GM12878 (cell line): ENCODE measurements around the gene ELP1. TPM values are rescaled to one million over a fixed set of nuclear protein-coding genes. Genes with fewer than 3 reads are reported as not detected.

Experiments
- ATAC-seq: fragments of 200-7000 bp; cut with Tn5 transposase; 3 replicates; pipeline ENCODE4 v1.9.1; 2020; ENCODE audit warnings: mild to moderate bottlenecking, moderate library complexity
- BruUV-seq: library from RNA; stranded (reverse); fragments of 400-500 nt; replicated peaks from 2 replicates; lab custom pipeline; 2021; lab: Mats Ljungman, UMichigan
- CTCF ChIA-PET: fragments of 300-600 bp; sonication (Branson Sonifier 250); formaldehyde crosslinking; extraction: SDS; loops from one replicate; lab custom pipeline; 2021; ENCODE audit warnings: inconsistent platforms; lab: Yijun Ruan, JAX
- POLR2A ChIA-PET: fragments of 350-600 bp; formaldehyde crosslinking; extraction: SDS; loops from one replicate; lab custom pipeline; 2021; ENCODE audit warnings: inconsistent platforms; lab: Charles Lee
- RAD21 ChIA-PET: fragments of 300-600 bp; sonication (Branson Sonifier 250); formaldehyde crosslinking; loops from one replicate; lab custom pipeline; 2023; ENCODE audit warnings: antibody characterized with exemption; ENCODE audit not compliant: unreplicated experiment; lab: Charles Lee
- SMC1A ChIA-PET: fragments of 300-600 bp; sonication (Branson Sonifier 250); formaldehyde crosslinking; loops from one replicate; lab custom pipeline; 2023; ENCODE audit not compliant: unreplicated experiment, uncharacterized antibody; lab: Charles Lee
- DNase-seq: peaks from one replicate; pipeline ENCODE4 v3.0.0-alpha.2; 2011; ENCODE audit warnings: low read depth, low spot score
- FAIRE-seq: peaks from 3 replicates; lab custom pipeline; 2011; peaks lifted over from hg19 to GRCh38; lab: Jason Lieb, UNC
- H2AFZ ChIP-seq: 2 replicates; pipeline ENCODE4 v1.6.0; 2011; ENCODE audit warnings: low read depth, low read length, control low read depth; ENCODE audit not compliant: control insufficient read depth
- H3K27ac ChIP-seq: 2 replicates; pipeline ENCODE4 v1.5.1; 2011; ENCODE audit warnings: control low read depth; ENCODE audit not compliant: control insufficient read depth, insufficient read depth
- H3K27me3 ChIP-seq, 2 experiments: replicated peaks in 1 of 2; 2 replicates each; pipeline versions ENCODE4 v1.6.0 to v1.6.1; 2011; ENCODE audit warnings: low read length in 1 of 2; ENCODE audit not compliant: control insufficient read depth in 2 of 2, insufficient read depth in 2 of 2
- H3K36me3 ChIP-seq, 2 experiments: 2 replicates each; pipeline ENCODE4 v1.5.1; 2011; ENCODE audit warnings: low read length in 1 of 2; ENCODE audit not compliant: control insufficient read depth in 2 of 2, insufficient read depth in 2 of 2
- H3K4me1 ChIP-seq: 2 replicates; pipeline ENCODE4 v1.6.1; 2011; ENCODE audit warnings: mild to moderate bottlenecking, low read length, moderate library complexity, mixed read lengths; ENCODE audit not compliant: control insufficient read depth, insufficient read depth
- H3K4me2 ChIP-seq: 2 replicates; pipeline ENCODE4 v1.6.0; 2011; ENCODE audit warnings: control low read depth; ENCODE audit not compliant: control insufficient read depth, insufficient read depth
- H3K4me3 ChIP-seq: fragments of 200-600 bp; sonication (generic); 2 replicates; pipeline ENCODE4 v1.5.1; 2016
- H3K79me2 ChIP-seq: 2 replicates; pipeline ENCODE4 v1.6.0; 2011; ENCODE audit warnings: low read length; ENCODE audit not compliant: control insufficient read depth, insufficient read depth
- H3K9ac ChIP-seq: 2 replicates; pipeline ENCODE4 v1.8.0; 2011; ENCODE audit warnings: low read length, control low read depth, mixed read lengths; ENCODE audit not compliant: control insufficient read depth, insufficient read depth
- H3K9me3 ChIP-seq: replicated peaks from 3 replicates; pipeline ENCODE4 v1.5.1; 2011; ENCODE audit warnings: mild to moderate bottlenecking, low read length; ENCODE audit not compliant: control insufficient read depth, insufficient read depth
- H4K20me1 ChIP-seq: 2 replicates; pipeline ENCODE4 v1.6.0; 2011; ENCODE audit not compliant: control insufficient read depth, insufficient read depth
- EP300 ChIP-seq, 2 experiments: fragments of 150-350 bp in 1 of 2; IDR thresholded peaks; 2 replicates each; pipeline ENCODE4 v1.6.1; 2011 to 2012; ENCODE audit warnings: low read depth in 2 of 2, low read length in 2 of 2, borderline replicate concordance in 1 of 2, improper control_type of control experiment in 1 of 2, inconsistent platforms in 1 of 2; ENCODE audit not compliant: control insufficient read depth in 1 of 2
- ESRRA ChIP-seq: IDR thresholded peaks from 2 replicates; pipeline ENCODE4 v1.6.1; 2012; ENCODE audit warnings: mild to moderate bottlenecking, low read length, improper control_type of control experiment
- FOXK2 ChIP-seq: fragments of 450-650 bp; IDR thresholded peaks from 2 replicates; pipeline ENCODE4 v1.6.1; 2017; ENCODE audit warnings: mild to moderate bottlenecking, moderate library complexity
- GABPA ChIP-seq: IDR thresholded peaks from 2 replicates; pipeline ENCODE4 v1.6.1; 2014; ENCODE audit warnings: antibody characterized with exemption, low read depth, mild to moderate bottlenecking, inconsistent platforms
- MEF2A ChIP-seq: IDR thresholded peaks from 2 replicates; pipeline ENCODE4 v1.6.1; 2011; ENCODE audit warnings: low read depth, mild to moderate bottlenecking, low read length, moderate library complexity; ENCODE audit not compliant: insufficient read depth
- NFXL1 ChIP-seq: fragments of 450-650 bp; IDR thresholded peaks from 2 replicates; pipeline ENCODE4 v1.6.1; 2017; ENCODE audit warnings: antibody characterized with exemption, mild to moderate bottlenecking, borderline replicate concordance
- NR2C2 ChIP-seq: IDR thresholded peaks from 2 replicates; pipeline ENCODE4 v1.6.1; 2011; ENCODE audit warnings: borderline replicate concordance, low read depth; ENCODE audit not compliant: control insufficient read depth, insufficient read length
- PAX5 ChIP-seq: IDR thresholded peaks from 2 replicates; pipeline ENCODE4 v1.6.1; 2011; ENCODE audit warnings: low read depth, low read length, borderline replicate concordance
- POU2F2 ChIP-seq: IDR thresholded peaks from 3 replicates; pipeline ENCODE4 v1.6.1; 2011; ENCODE audit warnings: low read depth, mild to moderate bottlenecking, low read length, borderline replicate concordance
- RELA ChIP-seq: fragments of 450-650 bp; IDR thresholded peaks from 2 replicates; pipeline ENCODE4 v1.8.0; 2014; ENCODE audit warnings: borderline replicate concordance; ENCODE audit not compliant: partially characterized antibody
- SMAD1 ChIP-seq: fragments of 450-650 bp; IDR thresholded peaks from 2 replicates; pipeline ENCODE4 v1.6.1; 2018; ENCODE audit warnings: mild to moderate bottlenecking, low read depth; ENCODE audit not compliant: partially characterized antibody
- TCF7 ChIP-seq: IDR thresholded peaks from 2 replicates; pipeline ENCODE4 v1.6.1; 2014; ENCODE audit warnings: antibody characterized with exemption, borderline replicate concordance
- WGBS: methylation state at CpG from one replicate; pipeline ENCODE4 v1.1.6; 2016; ENCODE audit warnings: low lambda C conversion rate; ENCODE audit not compliant: insufficient replicate concordance, insufficient coverage; ENCODE audit errors: missing lambda C conversion rate; 5-methylcytosine and 5-hydroxymethylcytosine counted together
- in situ Hi-C: fragments of 300-500 bp; cut with MboI; formaldehyde crosslinking; loops from 9 replicates; pipeline ENCODE4 v1.14.3; 2018; ENCODE audit warnings: mixed read lengths
- intact Hi-C: fragments of 100-400 bp; cut with micrococcal nuclease; formaldehyde crosslinking; loops from one replicate; pipeline ENCODE4 v1.14.2; 2022; ENCODE audit not compliant: unreplicated experiment
- polyA plus RNA-seq, 11 experiments: library from polyadenylated mRNA; depleted of rRNA in 4 of 11; unstranded in 6 of 11; stranded (reverse) in 5 of 11; fragments of >200 nt; fragmentation: Nextera tagmentation in 4 of 11; fragmentation: Illumina TruSeq in 1 of 11; extraction: Ambion mirVana in 4 of 11; extraction: Trizol in 1 of 11; gene quantifications; 1 replicate in 1 of 11; 2 replicates in 10 of 11; pipeline versions ENCODE4 v1.2.1 to v1.2.3, GENCODE V29; 2011 to 2016; ENCODE audit warnings: inconsistent platforms in 2 of 11, missing spikeins in 2 of 11, low read depth in 1 of 11
- total RNA-seq, 4 experiments: library from RNA; depleted of rRNA in 3 of 4; stranded (reverse); fragments of >200 nt in 3 of 4; fragmentation: Illumina TruSeq in 1 of 4; extraction: Trizol in 1 of 4; gene quantifications; 2 replicates each; pipeline versions ENCODE4 v1.2.1 to v1.2.3, GENCODE V29; 2013 to 2021
- TF ChIP-seq, protein P1 (sequence below): fragments of 450-650 bp; IDR thresholded peaks from 2 replicates; pipeline ENCODE4 v1.6.1; 2017; ENCODE audit warnings: mild to moderate bottlenecking, moderate library complexity
- TF ChIP-seq, protein P2 (sequence below): IDR thresholded peaks from 2 replicates; pipeline ENCODE4 v1.6.1; 2011; ENCODE audit warnings: borderline replicate concordance, low read depth, mild to moderate bottlenecking, moderate library complexity, low read length; ENCODE audit not compliant: insufficient read depth, poor library complexity, severe bottlenecking

The ELP1 gene
- total and polyA plus RNA-seq, 10 of the 15 experiments (the other 5 are each of a cell fraction or from before 2014, with no cell fraction given): 9.7 to 29.9 (median 26.0) TPM

GRCh38 chr9:108837530-108837929 lies 96.4 kb downstream of the ELP1 start:
- no peak for ATAC-seq
- BruUV-seq: no TSS peak

DNA sequence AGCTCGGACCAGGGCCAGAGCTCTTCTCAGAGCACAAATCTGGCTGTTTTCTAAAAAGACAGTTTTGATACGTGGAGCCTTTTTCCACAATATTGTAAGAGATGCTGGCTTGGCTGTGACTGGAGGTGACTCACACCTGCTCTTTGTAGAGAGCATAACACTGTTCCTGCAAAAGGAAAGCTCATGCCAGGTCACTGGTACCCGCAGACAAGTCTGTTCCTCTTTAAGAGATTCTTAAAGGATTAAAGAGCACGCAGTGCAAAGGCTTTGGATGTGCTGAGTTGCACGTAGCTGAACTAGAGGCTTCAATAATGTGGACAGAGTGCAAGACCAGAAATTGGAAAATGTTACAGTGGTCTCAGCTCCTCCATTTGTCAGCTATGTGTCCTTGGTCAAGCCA lies 97.1 kb downstream of the ELP1 start:
- FAIRE-seq: no peak
- H3K27me3 ChIP-seq: peaks cover 0 to 3% of the 10 kb centered on the region in 2 experiments; a peak in 1 of 4 replicates
- POLR2A ChIA-PET: no interaction called here
- no peaks in the 10 kb centered on the region for H3K79me2 ChIP-seq
- H3K9me3 ChIP-seq: no peaks in the 10 kb centered on the region
- H3K4me1 ChIP-seq: no peaks in the 10 kb centered on the region
- ATAC-seq: no peak
- BruUV-seq: no TSS peak
- no peak overlapping the region for H2AFZ ChIP-seq
- H3K4me2 ChIP-seq: no peak overlapping the region
- H3K9ac ChIP-seq: no peak overlapping the region
- CTCF ChIA-PET: interaction anchor here (0.8 to 1.4 kb wide), 2 partner anchors 9 to 117 kb away, joined by 3 to 5 read pairs; no protein-coding TSS in a partner anchor
- H3K36me3 ChIP-seq: no peaks in the 10 kb centered on the region
- no peak for DNase-seq
- RAD21 ChIA-PET: no interaction called here
- no peak overlapping the region for H3K4me3 ChIP-seq
- no peak overlapping the region for H3K27ac ChIP-seq
- in situ Hi-C loops (no loop called here), intact Hi-C loops (no loop called here)
- H4K20me1 ChIP-seq: no peaks in the 10 kb centered on the region
- SMC1A ChIA-PET: no interaction called here
- 28% methylated on average over 5 of the region's 5 CpGs for WGBS
- no peak for TF ChIP-seq PAX5
- TF ChIP-seq, protein P1, sequence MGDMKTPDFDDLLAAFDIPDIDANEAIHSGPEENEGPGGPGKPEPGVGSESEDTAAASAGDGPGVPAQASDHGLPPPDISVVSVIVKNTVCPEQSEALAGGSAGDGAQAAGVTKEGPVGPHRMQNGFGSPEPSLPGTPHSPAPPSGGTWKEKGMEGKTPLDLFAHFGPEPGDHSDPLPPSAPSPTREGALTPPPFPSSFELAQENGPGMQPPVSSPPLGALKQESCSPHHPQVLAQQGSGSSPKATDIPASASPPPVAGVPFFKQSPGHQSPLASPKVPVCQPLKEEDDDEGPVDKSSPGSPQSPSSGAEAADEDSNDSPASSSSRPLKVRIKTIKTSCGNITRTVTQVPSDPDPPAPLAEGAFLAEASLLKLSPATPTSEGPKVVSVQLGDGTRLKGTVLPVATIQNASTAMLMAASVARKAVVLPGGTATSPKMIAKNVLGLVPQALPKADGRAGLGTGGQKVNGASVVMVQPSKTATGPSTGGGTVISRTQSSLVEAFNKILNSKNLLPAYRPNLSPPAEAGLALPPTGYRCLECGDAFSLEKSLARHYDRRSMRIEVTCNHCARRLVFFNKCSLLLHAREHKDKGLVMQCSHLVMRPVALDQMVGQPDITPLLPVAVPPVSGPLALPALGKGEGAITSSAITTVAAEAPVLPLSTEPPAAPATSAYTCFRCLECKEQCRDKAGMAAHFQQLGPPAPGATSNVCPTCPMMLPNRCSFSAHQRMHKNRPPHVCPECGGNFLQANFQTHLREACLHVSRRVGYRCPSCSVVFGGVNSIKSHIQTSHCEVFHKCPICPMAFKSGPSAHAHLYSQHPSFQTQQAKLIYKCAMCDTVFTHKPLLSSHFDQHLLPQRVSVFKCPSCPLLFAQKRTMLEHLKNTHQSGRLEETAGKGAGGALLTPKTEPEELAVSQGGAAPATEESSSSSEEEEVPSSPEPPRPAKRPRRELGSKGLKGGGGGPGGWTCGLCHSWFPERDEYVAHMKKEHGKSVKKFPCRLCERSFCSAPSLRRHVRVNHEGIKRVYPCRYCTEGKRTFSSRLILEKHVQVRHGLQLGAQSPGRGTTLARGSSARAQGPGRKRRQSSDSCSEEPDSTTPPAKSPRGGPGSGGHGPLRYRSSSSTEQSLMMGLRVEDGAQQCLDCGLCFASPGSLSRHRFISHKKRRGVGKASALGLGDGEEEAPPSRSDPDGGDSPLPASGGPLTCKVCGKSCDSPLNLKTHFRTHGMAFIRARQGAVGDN: no peak
- TF ChIP-seq MEF2A: no peak
- TF ChIP-seq TCF7: no peak
- no peak for TF ChIP-seq ESRRA
- no peak for TF ChIP-seq NR2C2
- TF ChIP-seq POU2F2: no peak
- no peak for TF ChIP-seq RELA

More at GRCh38 chr9:108837530-108837929, 96.4 kb downstream of the ELP1 start:
- intact Hi-C loops: no loop called here
- no peak overlapping the region for H3K4me2 ChIP-seq
- CTCF ChIA-PET: no interaction called here
- H3K9ac ChIP-seq: no peak overlapping the region
- no peaks in the 10 kb centered on the region for H3K79me2 ChIP-seq
- H3K27ac ChIP-seq: no peak overlapping the region
- no peaks in the 10 kb centered on the region for H3K9me3 ChIP-seq
- H3K36me3 ChIP-seq: no peaks in the 10 kb centered on the region
- TF ChIP-seq GABPA (no peak), FOXK2 (no peak), SMAD1 (no peak), NFXL1 (no peak), EP300 (IDR thresholded peaks at IDR 0.05; ENCODE audit: borderline replicate concordance in 1 of 2, control insufficient read depth in 1 of 2, low read depth in 2 of 2, low read length in 2 of 2) (no peak)
- TF ChIP-seq, protein P2, sequence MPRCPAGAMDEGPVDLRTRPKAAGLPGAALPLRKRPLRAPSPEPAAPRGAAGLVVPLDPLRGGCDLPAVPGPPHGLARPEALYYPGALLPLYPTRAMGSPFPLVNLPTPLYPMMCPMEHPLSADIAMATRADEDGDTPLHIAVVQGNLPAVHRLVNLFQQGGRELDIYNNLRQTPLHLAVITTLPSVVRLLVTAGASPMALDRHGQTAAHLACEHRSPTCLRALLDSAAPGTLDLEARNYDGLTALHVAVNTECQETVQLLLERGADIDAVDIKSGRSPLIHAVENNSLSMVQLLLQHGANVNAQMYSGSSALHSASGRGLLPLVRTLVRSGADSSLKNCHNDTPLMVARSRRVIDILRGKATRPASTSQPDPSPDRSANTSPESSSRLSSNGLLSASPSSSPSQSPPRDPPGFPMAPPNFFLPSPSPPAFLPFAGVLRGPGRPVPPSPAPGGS: no peak
- SMC1A ChIA-PET: no interaction called here
- DNase-seq (no peak), FAIRE-seq (no peak)
- peaks cover 0 to 3% of the 10 kb centered on the region in 2 experiments; a peak in 1 of 4 replicates for H3K27me3 ChIP-seq
- H3K4me1 ChIP-seq: no peaks in the 10 kb centered on the region
- H4K20me1 ChIP-seq: no peaks in the 10 kb centered on the region
- WGBS: 7% methylated on average over 4 of the region's 4 CpGs
- in situ Hi-C loops: no loop called here
- H2AFZ ChIP-seq: no peak overlapping the region
- RAD21 ChIA-PET: no interaction called here
- POLR2A ChIA-PET: no interaction called here
- no peak overlapping the region for H3K4me3 ChIP-seq
